ENCODE measurements around the gene KRT14.

The KRT14 gene

DNA sequence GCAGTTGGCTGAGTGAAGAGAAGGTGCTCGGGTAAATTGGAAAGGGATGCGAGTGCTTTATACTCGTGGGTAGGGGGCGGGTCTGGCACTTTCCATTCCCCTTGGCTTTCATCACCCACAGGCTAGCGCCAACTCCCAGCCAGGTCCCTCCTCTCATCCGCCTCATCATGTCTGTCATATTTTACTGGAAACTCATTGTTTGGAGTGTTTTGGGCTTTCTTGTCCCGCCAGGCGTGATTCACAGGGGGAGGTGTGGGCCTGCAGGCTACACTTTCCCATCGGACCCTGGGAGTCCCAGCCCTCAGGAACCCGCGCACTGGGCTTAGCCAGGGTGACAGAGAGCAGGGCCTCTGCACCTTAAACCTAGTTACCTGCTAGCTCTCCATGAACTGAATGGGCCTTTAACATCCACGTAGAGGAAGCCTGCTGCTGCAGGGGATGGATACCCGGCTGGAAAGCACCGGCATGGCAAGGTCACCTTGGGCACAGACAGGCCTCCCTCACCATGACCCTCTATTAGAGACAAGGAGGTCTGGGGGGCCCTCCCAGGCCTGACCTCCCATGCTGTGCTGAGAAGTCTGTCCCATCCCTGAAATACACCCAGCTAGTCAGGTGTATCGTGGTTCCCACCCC lies at the start of gene KRT14:
KRT14 (minus strand) TSS at position 33 of the 633 bp plus-strand sequence. CDS start 61 bp downstream, outside the sequence.
- no peak for DNase-seq (ENCODE audit: low read depth)
- H3K4me3 ChIP-seq (ENCODE audit: low read depth, low read length) = no peak within 1 kb of the TSS

DNA sequence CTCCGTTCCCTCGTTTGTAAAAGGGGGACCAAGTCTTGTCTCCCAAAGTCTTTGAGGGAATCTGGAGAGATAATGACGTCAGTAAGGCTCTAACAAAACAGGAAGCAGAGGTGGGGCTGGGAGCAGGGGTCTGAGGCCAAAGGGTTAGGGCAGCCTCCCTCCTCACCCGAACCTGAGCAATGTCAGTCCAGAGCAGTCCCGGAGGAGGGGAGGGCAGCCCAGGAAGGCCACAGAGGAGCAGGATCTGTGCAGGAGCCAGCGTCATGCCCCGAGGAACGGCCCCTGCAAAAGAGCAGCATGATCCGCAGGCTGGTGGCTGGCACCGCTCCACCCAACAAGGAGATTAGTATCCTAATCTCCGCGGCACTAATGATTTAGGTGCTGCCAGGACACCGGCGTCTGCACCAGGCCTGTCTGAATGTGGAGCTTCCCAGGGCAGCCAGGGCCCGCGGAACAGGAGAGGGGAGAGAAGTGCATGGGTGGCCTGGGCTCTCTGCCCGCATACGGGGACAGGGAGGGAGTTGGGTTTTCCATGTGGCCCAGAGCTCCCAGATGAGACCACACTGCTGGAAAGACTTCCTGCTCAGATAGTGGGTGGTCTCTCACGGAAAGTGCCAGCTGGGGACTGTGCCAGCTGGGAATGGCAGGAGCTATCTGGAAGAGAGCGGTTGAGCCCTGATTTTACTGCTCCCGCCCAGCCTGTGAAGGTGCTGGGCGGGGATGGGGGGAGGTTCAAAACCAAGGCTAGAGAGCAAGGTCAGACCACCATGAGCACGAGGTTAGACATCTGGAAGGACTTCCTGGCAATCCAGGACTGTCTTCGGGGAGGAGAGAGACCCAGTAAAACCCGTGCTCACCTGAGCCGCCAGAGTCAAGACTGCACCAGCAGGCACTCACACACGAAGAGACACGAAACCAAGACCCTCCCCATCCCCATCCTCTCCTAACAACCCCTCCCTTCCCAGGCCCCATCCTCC lies 48.7 kb upstream of the KRT14 start:
- TF ChIP-seq, protein P1, sequence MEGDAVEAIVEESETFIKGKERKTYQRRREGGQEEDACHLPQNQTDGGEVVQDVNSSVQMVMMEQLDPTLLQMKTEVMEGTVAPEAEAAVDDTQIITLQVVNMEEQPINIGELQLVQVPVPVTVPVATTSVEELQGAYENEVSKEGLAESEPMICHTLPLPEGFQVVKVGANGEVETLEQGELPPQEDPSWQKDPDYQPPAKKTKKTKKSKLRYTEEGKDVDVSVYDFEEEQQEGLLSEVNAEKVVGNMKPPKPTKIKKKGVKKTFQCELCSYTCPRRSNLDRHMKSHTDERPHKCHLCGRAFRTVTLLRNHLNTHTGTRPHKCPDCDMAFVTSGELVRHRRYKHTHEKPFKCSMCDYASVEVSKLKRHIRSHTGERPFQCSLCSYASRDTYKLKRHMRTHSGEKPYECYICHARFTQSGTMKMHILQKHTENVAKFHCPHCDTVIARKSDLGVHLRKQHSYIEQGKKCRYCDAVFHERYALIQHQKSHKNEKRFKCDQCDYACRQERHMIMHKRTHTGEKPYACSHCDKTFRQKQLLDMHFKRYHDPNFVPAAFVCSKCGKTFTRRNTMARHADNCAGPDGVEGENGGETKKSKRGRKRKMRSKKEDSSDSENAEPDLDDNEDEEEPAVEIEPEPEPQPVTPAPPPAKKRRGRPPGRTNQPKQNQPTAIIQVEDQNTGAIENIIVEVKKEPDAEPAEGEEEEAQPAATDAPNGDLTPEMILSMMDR (conservative IDR thresholded peaks at IDR 0.05; ENCODE audit: low read depth, low read length) = no peak
- no peak for DNase-seq (ENCODE audit: low read depth)
- H3K4me3 ChIP-seq (ENCODE audit: low read depth, low read length) = no peak overlapping the region

More for the DNA sequence above, at the start of gene KRT14:
- TF ChIP-seq, protein P1 (conservative IDR thresholded peaks at IDR 0.05; ENCODE audit: low read depth, low read length) = no peak

DNA sequence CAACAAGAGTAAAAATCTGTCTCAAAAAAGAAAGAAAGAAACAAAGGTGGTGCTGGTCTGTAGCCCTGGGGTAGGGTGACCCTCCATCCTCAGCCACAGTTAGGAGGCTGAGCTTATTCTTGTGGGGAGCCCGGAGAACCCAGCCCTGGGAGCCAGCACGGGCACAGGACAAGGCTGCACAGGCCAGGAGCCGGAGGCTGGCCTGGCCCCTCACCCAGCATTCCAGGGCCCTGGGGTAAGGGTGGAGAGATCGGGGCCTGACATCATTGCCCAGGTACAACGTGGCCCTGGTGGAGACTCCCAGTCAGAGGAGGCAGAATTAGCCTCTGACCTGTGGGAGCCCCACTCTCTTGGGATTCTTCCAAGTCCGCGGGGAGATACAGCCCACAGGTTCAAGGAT lies 47.9 kb upstream of the KRT14 start:
- TF ChIP-seq, protein P1 (conservative IDR thresholded peaks at IDR 0.05; ENCODE audit: low read depth, low read length) = no peak

DNA sequence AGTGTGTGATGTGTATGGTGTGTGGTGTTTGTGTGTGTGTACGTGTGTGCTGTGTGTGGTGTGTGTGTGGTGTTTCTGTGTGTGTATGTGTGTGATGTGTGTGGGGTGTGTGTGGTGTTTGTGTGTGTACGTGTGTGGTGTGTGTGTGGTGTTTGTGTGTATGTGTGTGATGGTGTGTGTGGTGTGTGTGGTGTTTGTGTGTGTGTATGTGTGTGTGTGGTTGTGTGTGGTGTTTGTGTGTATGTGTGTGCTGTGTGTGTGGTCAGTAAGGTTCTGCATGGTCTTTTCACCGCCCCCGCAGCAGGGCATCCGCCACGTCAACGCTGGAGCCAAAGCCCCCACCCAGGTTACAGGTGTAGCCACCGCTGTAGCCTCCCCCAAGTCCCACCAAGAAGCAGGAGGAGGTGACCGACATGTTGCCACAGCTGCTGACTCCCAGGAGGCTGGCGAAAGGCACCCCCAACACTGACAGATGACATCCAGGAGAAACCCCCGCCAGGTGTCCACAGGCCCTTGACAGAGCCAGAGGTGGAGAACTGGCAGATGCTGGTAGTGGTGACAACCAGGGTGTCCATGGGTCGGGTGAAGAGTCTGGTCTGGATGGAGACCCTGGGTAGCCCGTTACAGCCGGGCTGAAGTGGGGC lies 47.0 kb upstream of the KRT14 start:
- TF ChIP-seq, protein P1 (conservative IDR thresholded peaks at IDR 0.05; ENCODE audit: low read depth, low read length) = no peak
- no peak overlapping the region for H3K4me3 ChIP-seq (ENCODE audit: low read depth, low read length)
- DNase-seq (ENCODE audit: low read depth) = no peak

More for the DNA sequence above, 47.9 kb upstream of the KRT14 start:
- no peak overlapping the region for H3K4me3 ChIP-seq (ENCODE audit: low read depth, low read length)
- no peak for DNase-seq (ENCODE audit: low read depth)

DNA sequence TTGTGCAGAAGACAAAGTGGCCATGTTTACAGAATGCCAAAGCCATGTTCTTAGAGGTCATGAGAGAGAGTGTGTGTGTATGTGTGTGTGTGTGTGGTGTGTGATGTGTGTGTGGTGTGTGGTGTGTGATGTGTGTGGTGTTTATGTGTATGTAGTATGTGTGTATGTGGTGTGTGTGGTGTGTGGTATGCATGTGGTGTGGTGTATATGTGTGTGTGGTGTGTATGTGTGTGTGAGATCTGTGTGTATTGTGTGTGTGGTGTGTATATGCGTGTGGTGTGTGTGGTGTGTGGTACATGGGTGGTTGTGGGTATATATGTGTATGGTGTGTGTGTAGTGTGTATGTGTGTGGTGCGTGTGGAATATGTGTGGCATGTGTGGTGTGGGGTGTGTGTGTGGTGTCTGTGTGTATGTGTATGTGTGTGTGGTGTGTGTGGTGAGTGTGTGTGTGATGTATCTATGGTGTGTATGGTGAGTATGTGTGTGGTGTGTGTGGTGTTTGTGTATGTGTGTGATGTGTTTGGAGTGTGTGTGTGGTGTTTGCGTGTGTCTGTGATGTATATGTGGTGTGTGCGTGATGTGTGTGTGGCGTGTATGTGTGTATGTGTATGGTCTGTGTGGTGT lies 45.9 kb upstream of the KRT14 start:
- H3K4me3 ChIP-seq (ENCODE audit: low read depth, low read length) = no peak overlapping the region
- DNase-seq (ENCODE audit: low read depth) = no peak
- TF ChIP-seq, protein P1 (conservative IDR thresholded peaks at IDR 0.05; ENCODE audit: low read depth, low read length) = no peak

DNA sequence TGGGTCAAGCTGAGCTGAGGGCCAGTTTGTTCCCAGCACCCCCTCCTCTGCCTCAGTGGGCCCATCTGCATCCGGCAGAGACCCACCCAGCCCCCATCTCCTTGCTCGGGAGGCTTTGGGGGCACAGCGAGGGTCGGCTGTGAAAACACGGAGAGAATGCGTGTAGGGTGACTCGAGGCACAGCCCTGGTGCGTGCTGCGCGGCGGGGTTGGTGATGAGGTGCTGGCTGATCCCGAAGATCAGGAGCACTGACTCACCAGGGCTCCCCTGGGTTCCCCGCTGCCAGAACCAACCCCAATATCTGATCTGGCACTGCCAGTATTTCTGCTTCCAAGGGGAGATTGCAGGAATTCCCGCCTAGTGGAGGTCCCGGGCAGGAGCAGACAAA lies 45.2 kb upstream of the KRT14 start:
- no peak for DNase-seq (ENCODE audit: low read depth)
- TF ChIP-seq, protein P1 (conservative IDR thresholded peaks at IDR 0.05; ENCODE audit: low read depth, low read length) = no peak
- no peak overlapping the region for H3K4me3 ChIP-seq (ENCODE audit: low read depth, low read length)

Data from choroid plexus epithelial cell (primary cell).